ACC112 (cell line): ENCODE results near the gene SCGN.
"Not testable (repeated sequence)": the region's sequence is repeated elsewhere in the genome, so short reads cannot be mapped to it uniquely, and the experiment has no call there.

Experiments used
- H2AFZ ChIP-seq: fragments of 200-600 bp; sonication (generic); one replicate; pipeline ENCODE4 v1.6.0; 2017; ENCODE audit warnings: antibody characterized with exemption, low read length; ENCODE audit not compliant: unreplicated experiment
- H3K27ac ChIP-seq: fragments of 200-600 bp; sonication (generic); 2 replicates; pipeline ENCODE4 v1.5.1; 2014; ENCODE audit warnings: low read depth, mild to moderate bottlenecking, antibody characterized with exemption, low read length, moderate library complexity
- H3K27me3 ChIP-seq: fragments of 200-600 bp; sonication (generic); 2 replicates; pipeline ENCODE4 v1.6.1; 2014; ENCODE audit warnings: mild to moderate bottlenecking, antibody characterized with exemption, low read length, moderate library complexity, mixed read lengths; ENCODE audit not compliant: insufficient read depth
- H3K36me3 ChIP-seq: fragments of 200-600 bp; sonication (generic); 2 replicates; pipeline ENCODE4 v1.6.1; 2016; ENCODE audit warnings: mild to moderate bottlenecking, antibody characterized with exemption, low read length, moderate library complexity, mixed read lengths; ENCODE audit not compliant: insufficient read depth
- H3K4me1 ChIP-seq: fragments of 200-600 bp; sonication (generic); one replicate; pipeline ENCODE4 v1.6.1; 2016; ENCODE audit warnings: low read length, mixed read lengths; ENCODE audit not compliant: insufficient read depth, unreplicated experiment, control insufficient read depth
- H3K4me3 ChIP-seq: fragments of 200-600 bp; sonication (generic); 2 replicates; pipeline ENCODE4 v1.5.1; 2014; ENCODE audit warnings: mild to moderate bottlenecking, low read depth, low read length
- H3K79me2 ChIP-seq: fragments of 200-600 bp; sonication (generic); one replicate; pipeline ENCODE4 v1.6.0; 2016; ENCODE audit warnings: low read length; ENCODE audit not compliant: control insufficient read depth, unreplicated experiment, insufficient read depth

SCGN gene

DNA sequence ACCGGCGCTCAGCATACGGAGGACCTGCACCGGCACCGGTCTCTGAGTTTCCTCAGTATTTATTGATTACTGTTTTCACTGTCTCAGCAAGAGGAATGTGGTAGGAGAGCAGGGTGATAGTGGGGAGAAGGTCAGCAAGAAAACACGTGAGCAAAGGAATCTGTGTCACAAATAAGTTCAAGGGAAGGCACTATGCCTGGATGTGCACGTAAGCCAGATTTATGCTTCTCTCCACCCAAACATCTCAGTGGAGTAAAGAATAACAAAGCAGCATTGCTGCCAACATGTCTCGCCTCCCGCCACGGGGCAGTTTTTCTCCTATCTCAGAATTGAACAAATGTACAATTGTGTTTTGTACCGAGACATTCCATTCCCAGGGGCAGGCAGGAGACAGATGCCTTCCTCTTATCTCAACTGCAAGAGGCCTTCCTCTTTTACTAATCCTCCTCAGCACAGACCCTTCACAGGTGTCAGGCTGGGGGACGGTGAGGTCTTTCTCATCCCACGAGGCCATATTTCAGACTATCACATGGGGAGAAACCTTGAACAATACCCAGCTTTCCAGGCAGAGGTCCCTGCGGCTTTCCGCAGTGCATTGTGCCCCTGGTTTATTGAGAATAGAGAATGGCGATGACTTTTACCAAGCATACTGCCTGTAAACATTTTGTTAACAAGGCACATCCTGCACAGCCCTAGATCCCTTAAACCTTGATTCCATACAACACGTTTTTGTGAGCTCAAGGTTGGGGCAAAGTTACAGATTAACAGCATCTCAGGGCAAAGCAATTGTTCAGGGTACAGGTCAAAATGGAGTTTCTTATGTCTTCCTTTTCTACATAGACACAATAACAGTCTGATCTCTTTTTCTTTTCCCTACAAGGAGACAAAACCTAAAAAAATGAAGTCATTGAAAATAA lies 96.8 kb downstream of the SCGN start:
- H3K36me3 ChIP-seq, H3K4me1 ChIP-seq, H3K27ac ChIP-seq, H3K4me3 ChIP-seq, H2AFZ ChIP-seq, H3K79me2 ChIP-seq: not testable (repeated sequence)
- H3K27me3 ChIP-seq: peaks cover 20% of the 10 kb centered on the region

- no peaks in the 10 kb centered on the region for H3K4me1 ChIP-seq
- H3K27ac ChIP-seq: no peak overlapping the region
These were observed 97.8 kb downstream of the SCGN start for GRCh38 chr6:25749837-25750236.

GRCh38 chr6:25750906-25751305 lies 98.9 kb downstream of the SCGN start:
- Histone ChIP-seq H3K27ac (no peak overlapping the region), H3K36me3 (no peaks in the 10 kb centered on the region), H3K79me2 (no peaks in the 10 kb centered on the region), H3K4me1 (no peaks in the 10 kb centered on the region), H3K27me3 (peaks cover 30% of the 10 kb centered on the region), H3K4me3 (no peak overlapping the region), H2AFZ (no peak overlapping the region)

More at GRCh38 chr6:25749837-25750236, 97.8 kb downstream of the SCGN start:
- H2AFZ ChIP-seq: no peak overlapping the region
- no peaks in the 10 kb centered on the region for H3K79me2 ChIP-seq
- no peaks in the 10 kb centered on the region for H3K36me3 ChIP-seq
- no peak overlapping the region for H3K4me3 ChIP-seq
- H3K27me3 ChIP-seq: peaks cover 28% of the 10 kb centered on the region
